ENCODE results near the gene MED13. TPM values are rescaled to one million over a fixed set of nuclear protein-coding genes. Genes with fewer than 3 reads are reported as not detected.

MED13 gene
- total RNA-seq, 1 donor from 2014 or later, result 83.7 TPM

DNA sequence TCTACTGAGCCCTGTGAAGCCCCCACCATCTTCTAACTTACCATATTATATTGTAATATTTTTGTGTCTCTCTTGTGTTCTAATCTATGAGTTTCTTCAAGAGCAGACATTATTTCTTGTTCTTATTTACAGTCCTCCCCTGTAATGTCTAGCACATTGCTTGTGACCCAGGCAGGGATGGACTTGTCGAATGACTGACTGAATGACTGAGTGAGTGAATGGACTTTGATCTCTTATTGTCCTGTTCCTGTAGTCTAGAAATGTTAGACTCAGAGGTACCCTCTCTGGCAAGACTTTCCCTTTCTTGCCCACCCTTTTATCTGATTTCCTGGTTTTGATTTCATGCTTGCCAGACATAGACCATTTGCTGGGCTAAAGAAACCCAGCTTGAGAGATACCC, 35.0 kb upstream of the MED13 start:
- DNase-seq (ENCODE audit: low spot score, unreplicated experiment), result no peak
- TF ChIP-seq, protein P1, sequence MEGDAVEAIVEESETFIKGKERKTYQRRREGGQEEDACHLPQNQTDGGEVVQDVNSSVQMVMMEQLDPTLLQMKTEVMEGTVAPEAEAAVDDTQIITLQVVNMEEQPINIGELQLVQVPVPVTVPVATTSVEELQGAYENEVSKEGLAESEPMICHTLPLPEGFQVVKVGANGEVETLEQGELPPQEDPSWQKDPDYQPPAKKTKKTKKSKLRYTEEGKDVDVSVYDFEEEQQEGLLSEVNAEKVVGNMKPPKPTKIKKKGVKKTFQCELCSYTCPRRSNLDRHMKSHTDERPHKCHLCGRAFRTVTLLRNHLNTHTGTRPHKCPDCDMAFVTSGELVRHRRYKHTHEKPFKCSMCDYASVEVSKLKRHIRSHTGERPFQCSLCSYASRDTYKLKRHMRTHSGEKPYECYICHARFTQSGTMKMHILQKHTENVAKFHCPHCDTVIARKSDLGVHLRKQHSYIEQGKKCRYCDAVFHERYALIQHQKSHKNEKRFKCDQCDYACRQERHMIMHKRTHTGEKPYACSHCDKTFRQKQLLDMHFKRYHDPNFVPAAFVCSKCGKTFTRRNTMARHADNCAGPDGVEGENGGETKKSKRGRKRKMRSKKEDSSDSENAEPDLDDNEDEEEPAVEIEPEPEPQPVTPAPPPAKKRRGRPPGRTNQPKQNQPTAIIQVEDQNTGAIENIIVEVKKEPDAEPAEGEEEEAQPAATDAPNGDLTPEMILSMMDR (IDR thresholded peaks at IDR 0.05; ENCODE audit: unreplicated experiment), result no peak
- H3K4me3 Mint-ChIP-seq (ENCODE audit: low read depth), result no peak overlapping the region
- no peaks in the 10 kb centered on the region for H3K27me3 Mint-ChIP-seq
- peak overlapping the region; percentile 79 for H3K27ac Mint-ChIP-seq
- no peaks in the 10 kb centered on the region for H3K9me3 Mint-ChIP-seq (ENCODE audit: low read depth)
- H3K4me1 Mint-ChIP-seq (ENCODE audit: low read depth), result peaks cover 4% of the 10 kb centered on the region
- H3K36me3 Mint-ChIP-seq (ENCODE audit: insufficient read depth), result no peaks in the 10 kb centered on the region

DNA sequence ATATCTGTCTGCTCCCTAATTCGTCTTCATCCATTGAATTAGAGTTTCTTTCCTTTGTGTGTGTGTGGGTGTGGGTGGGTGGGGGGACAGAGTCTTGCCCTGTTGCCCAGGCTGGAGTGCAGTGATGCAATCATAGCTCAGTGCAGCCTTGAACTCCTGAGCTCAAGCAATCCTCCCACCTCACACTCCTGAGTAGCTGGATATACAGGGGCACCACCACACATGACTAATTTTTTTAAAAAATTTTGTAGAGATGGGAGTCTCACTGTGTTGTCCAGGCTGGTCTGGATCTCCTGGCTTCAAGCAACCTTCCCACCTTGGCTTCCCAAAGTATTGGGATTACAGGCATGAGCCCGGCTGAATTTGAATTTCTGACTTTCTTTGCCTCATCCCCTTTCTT, 34.5 kb upstream of the MED13 start:
- Mint-ChIP-seq H3K4me1 (ENCODE audit: low read depth) (peaks cover 4% of the 10 kb centered on the region), H3K36me3 (ENCODE audit: insufficient read depth) (no peaks in the 10 kb centered on the region), H3K27me3 (no peaks in the 10 kb centered on the region), H3K27ac (peak overlapping the region; percentile 79), H3K4me3 (ENCODE audit: low read depth) (no peak overlapping the region), H3K9me3 (ENCODE audit: low read depth) (no peaks in the 10 kb centered on the region)
- TF ChIP-seq, protein P1 (IDR thresholded peaks at IDR 0.05; ENCODE audit: unreplicated experiment), result no peak
- no peak for DNase-seq (ENCODE audit: low spot score, unreplicated experiment)

DNA sequence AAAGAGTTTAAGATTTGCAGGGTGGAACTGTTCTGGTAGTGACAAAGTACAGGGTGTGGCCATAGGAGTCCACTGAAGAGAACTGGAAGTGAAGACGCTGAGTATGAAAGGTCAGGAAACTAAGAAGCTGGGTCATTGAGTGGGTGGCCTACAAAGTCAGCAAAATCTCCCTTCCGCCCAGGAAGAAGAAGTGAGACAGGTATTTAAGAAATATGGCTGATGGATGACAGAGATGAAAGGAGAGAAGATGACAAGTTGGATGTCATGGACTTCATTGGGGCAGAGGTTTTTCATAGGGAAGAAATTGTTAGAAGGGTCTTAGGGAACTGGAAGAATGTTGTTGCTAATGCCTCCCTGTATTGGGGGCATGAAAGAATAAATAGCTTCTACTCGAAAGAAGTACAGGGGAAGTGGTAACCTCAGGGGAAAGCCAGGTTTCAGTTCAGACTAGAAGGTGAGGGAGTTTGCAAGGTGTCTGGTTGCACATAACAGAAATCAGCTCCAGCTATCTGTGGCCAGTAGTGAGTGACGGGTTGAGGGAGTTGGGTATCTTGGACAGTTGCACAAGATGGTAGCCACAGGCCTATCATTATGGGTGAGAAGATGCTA, 33.6 kb upstream of the MED13 start:
- Mint-ChIP-seq H3K4me3 (ENCODE audit: low read depth) (no peak overlapping the region), H3K4me1 (ENCODE audit: low read depth) (peaks cover 8% of the 10 kb centered on the region), H3K27me3 (no peaks in the 10 kb centered on the region), H3K9me3 (ENCODE audit: low read depth) (no peaks in the 10 kb centered on the region), H3K36me3 (ENCODE audit: insufficient read depth) (no peaks in the 10 kb centered on the region), H3K27ac (no peak overlapping the region)
- TF ChIP-seq, protein P1 (IDR thresholded peaks at IDR 0.05; ENCODE audit: unreplicated experiment), result no peak
- no peak for DNase-seq (ENCODE audit: low spot score, unreplicated experiment)

DNA sequence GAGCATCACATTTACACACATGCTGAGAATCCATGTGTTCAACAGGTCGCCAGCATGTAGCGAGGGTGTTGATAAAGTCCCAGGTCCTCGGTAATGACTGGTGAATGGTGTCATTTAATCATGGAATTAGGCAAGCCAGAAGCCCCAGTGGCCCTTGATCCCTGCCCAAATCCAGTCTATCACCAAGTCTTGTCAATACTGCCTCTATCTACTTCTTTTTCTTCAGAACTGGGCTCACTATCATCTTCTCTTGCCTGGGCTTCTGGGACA, 31.3 kb upstream of the MED13 start:
- TF ChIP-seq, protein P1 (IDR thresholded peaks at IDR 0.05; ENCODE audit: unreplicated experiment), result no peak
- Mint-ChIP-seq H3K36me3 (ENCODE audit: insufficient read depth) (no peaks in the 10 kb centered on the region), H3K27me3 (no peaks in the 10 kb centered on the region), H3K4me3 (ENCODE audit: low read depth) (no peak overlapping the region), H3K27ac (no peak overlapping the region), H3K9me3 (ENCODE audit: low read depth) (no peaks in the 10 kb centered on the region), H3K4me1 (ENCODE audit: low read depth) (peaks cover 19% of the 10 kb centered on the region)
- DNase-seq (ENCODE audit: low spot score, unreplicated experiment), result no peak

DNA sequence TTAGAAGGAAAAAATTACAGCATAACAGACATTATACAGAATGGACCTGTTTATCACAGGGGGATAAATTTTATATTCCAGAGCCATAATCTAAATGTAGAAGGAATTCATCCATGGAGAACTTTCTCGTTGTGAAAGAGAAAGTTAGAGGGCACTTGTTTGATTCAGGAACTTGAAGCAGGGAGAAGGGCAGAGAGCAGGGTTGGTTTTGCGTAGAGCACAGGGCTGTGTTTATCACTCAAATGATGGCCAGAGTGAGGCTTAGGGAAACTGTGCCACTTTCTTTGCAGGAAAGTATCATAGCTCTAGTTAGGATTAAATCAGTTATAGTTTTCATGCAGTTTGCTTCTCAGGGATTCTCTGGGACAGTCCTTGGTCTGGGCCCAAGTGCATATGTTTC, 29.1 kb upstream of the MED13 start:
- H3K36me3 Mint-ChIP-seq (ENCODE audit: insufficient read depth), result no peaks in the 10 kb centered on the region
- peak overlapping the region; percentile 19 for H3K27ac Mint-ChIP-seq
- no peaks in the 10 kb centered on the region for H3K27me3 Mint-ChIP-seq
- peaks cover 38% of the 10 kb centered on the region for H3K4me1 Mint-ChIP-seq (ENCODE audit: low read depth)
- TF ChIP-seq, protein P1 (IDR thresholded peaks at IDR 0.05; ENCODE audit: unreplicated experiment), result no peak
- no peaks in the 10 kb centered on the region for H3K9me3 Mint-ChIP-seq (ENCODE audit: low read depth)
- no peak overlapping the region for H3K4me3 Mint-ChIP-seq (ENCODE audit: low read depth)
- no peak for DNase-seq (ENCODE audit: low spot score, unreplicated experiment)
